HepG2 (cell line): ENCODE data around the gene TCF19. TPM values are rescaled to one million over a fixed set of nuclear protein-coding genes. Genes with fewer than 3 reads are reported as not detected.
A peak's percentile ranks its signal among the peaks of the same experiment; 100 is the strongest.

Source experiments
- ATAC-seq: fragments of 200-7000 bp; cut with Tn5 transposase; 3 replicates; pipeline ENCODE4 v1.9.1; 2020; ENCODE audit warnings: mild to moderate bottlenecking, moderate library complexity
- BruUV-seq: library from RNA; stranded (reverse); fragments of 400-500 nt; replicated peaks from 2 replicates; lab custom pipeline; 2021; lab: Mats Ljungman, UMichigan
- CTCF ChIA-PET: fragments of 300-600 bp; formaldehyde crosslinking; extraction: SDS; loops from one replicate; lab custom pipeline; 2021; ENCODE audit warnings: low total read pairs, inconsistent platforms, low intra/inter-chr PET ratio; lab: Yijun Ruan, JAX
- POLR2A ChIA-PET: fragments of 350-600 bp; sonication (Branson Sonifier 250); formaldehyde crosslinking; loops from one replicate; lab custom pipeline; 2020; ENCODE audit warnings: antibody characterized with exemption, inconsistent platforms; lab: Yijun Ruan, JAX
- DNase-seq: peaks from one replicate; pipeline ENCODE4 v3.0.0-alpha.2; 2015; ENCODE audit warnings: low spot score
- FAIRE-seq: peaks from 3 replicates; lab custom pipeline; 2011; peaks lifted over from hg19 to GRCh38; lab: Jason Lieb, UNC
- H2AFZ ChIP-seq: one replicate; pipeline ENCODE4 v1.6.1; 2011; ENCODE audit warnings: low read length, inconsistent platforms
- H3K27ac ChIP-seq: fragments of 300-600 bp; 3 replicates; pipeline ENCODE4 v1.8.0; 2011; ENCODE audit warnings: mixed run types, mild to moderate bottlenecking, mixed read lengths, low read length, inconsistent platforms; ENCODE audit not compliant: insufficient read depth; ENCODE audit errors: extremely low read length
- H3K27me3 ChIP-seq, 2 experiments: fragments of 200-600 bp in 1 of 2; 2 replicates in 1 of 2; 3 replicates in 1 of 2; pipeline versions ENCODE4 v1.6.0 to v1.8.0; 2011; ENCODE audit warnings: low read length in 2 of 2, mild to moderate bottlenecking in 2 of 2, moderate library complexity in 2 of 2, inconsistent platforms in 1 of 2; ENCODE audit not compliant: insufficient read depth in 2 of 2, control insufficient read depth in 1 of 2
- H3K36me3 ChIP-seq, 2 experiments: fragments of 200-600 bp in 1 of 2; replicated peaks in 1 of 2; 2 replicates in 1 of 2; 3 replicates in 1 of 2; pipeline versions ENCODE4 v1.5.1 to v1.8.0; 2011; ENCODE audit warnings: low read length in 2 of 2, inconsistent platforms in 1 of 2; ENCODE audit not compliant: insufficient read depth in 2 of 2, control insufficient read depth in 1 of 2
- H3K4me1 ChIP-seq: 2 replicates; pipeline ENCODE4 v1.5.1; 2012; ENCODE audit warnings: low read length, inconsistent platforms; ENCODE audit not compliant: insufficient read depth
- H3K4me2 ChIP-seq: 2 replicates; pipeline ENCODE4 v1.6.0; 2011; ENCODE audit warnings: low read depth, low read length, inconsistent platforms
- H3K4me3 ChIP-seq, 3 experiments: fragments of 200-600 bp in 1 of 3; sonication (generic), shearing (Covaris generic) in 1 of 3; replicated peaks in 1 of 3; 2 replicates each; pipeline ENCODE4 v1.5.1; 2011 to 2016; ENCODE audit warnings: low read length in 3 of 3, inconsistent platforms in 2 of 3, low read depth in 2 of 3, mild to moderate bottlenecking in 2 of 3, control low read depth in 1 of 3, mixed read lengths in 1 of 3; ENCODE audit not compliant: insufficient read depth in 1 of 3
- H3K79me2 ChIP-seq: one replicate; pipeline ENCODE4 v1.6.1; 2011; ENCODE audit warnings: low read length, inconsistent platforms; ENCODE audit not compliant: insufficient read depth
- H3K9ac ChIP-seq: 2 replicates; pipeline ENCODE4 v1.6.0; 2011; ENCODE audit warnings: mild to moderate bottlenecking, low read depth, low read length, inconsistent platforms; ENCODE audit not compliant: insufficient read depth
- H3K9me3 ChIP-seq: 2 replicates; pipeline ENCODE4 v1.5.1; 2012; ENCODE audit warnings: mild to moderate bottlenecking, low read length
- H4K20me1 ChIP-seq: 2 replicates; pipeline ENCODE4 v1.6.0; 2011; ENCODE audit warnings: inconsistent platforms, mild to moderate bottlenecking, low read length, moderate library complexity; ENCODE audit not compliant: insufficient read depth
- ARNT2 ChIP-seq: sonication (generic); formaldehyde crosslinking; IDR thresholded peaks from 2 replicates; pipeline ENCODE4 v1.8.0; 2022; ENCODE audit warnings: mild to moderate bottlenecking, low read depth, missing genetic modification reagents, moderate library complexity
- CC2D1A ChIP-seq: sonication (generic); formaldehyde crosslinking; IDR thresholded peaks from 2 replicates; pipeline ENCODE4 v1.8.1; 2023; ENCODE audit warnings: mild to moderate bottlenecking, missing genetic modification reagents
- CCDC6 ChIP-seq: sonication (generic); formaldehyde crosslinking; IDR thresholded peaks from 2 replicates; pipeline ENCODE4 v1.8.1; 2022; ENCODE audit warnings: mild to moderate bottlenecking, missing genetic modification reagents, moderate library complexity
- CHCHD3 ChIP-seq: sonication (generic); formaldehyde crosslinking; IDR thresholded peaks from 2 replicates; pipeline ENCODE4 v1.8.0; 2022; ENCODE audit warnings: mild to moderate bottlenecking, missing genetic modification reagents, moderate library complexity
- FOXO1 ChIP-seq: sonication (generic); formaldehyde crosslinking; IDR thresholded peaks from 2 replicates; pipeline ENCODE4 v1.4.0; 2020; ENCODE audit warnings: missing genetic modification reagents
- GATA4 ChIP-seq: sonication (generic); IDR thresholded peaks from 2 replicates; pipeline ENCODE4 v1.6.1; 2016; ENCODE audit warnings: antibody characterized with exemption, low read depth, borderline replicate concordance
- HOXA3 ChIP-seq: sonication (generic); formaldehyde crosslinking; IDR thresholded peaks from 2 replicates; pipeline ENCODE4 v1.5.0; 2020; ENCODE audit warnings: missing genetic modification reagents
- SUZ12 ChIP-seq: fragments of 150-350 bp; IDR thresholded peaks from 2 replicates; pipeline ENCODE4 v1.6.1; 2014; ENCODE audit warnings: low read depth, low read length
- ZBTB7B ChIP-seq: sonication (generic); formaldehyde crosslinking; IDR thresholded peaks from 2 replicates; pipeline ENCODE4 v1.4.0; 2020; ENCODE audit warnings: missing genetic modification reagents
- ZMAT3 ChIP-seq: sonication (generic); formaldehyde crosslinking; conservative IDR thresholded peaks from 2 replicates; pipeline ENCODE4 v1.7.0; 2021; ENCODE audit warnings: missing genetic modification reagents
- ZNF274 ChIP-seq: sonication (generic); formaldehyde crosslinking; IDR thresholded peaks from 2 replicates; pipeline ENCODE4 v1.5.1; 2020; ENCODE audit warnings: mild to moderate bottlenecking, missing genetic modification reagents
- ZNF512B ChIP-seq: sonication (generic); formaldehyde crosslinking; IDR thresholded peaks from 2 replicates; pipeline ENCODE4 v1.5.1; 2020; ENCODE audit warnings: missing genetic modification reagents, mild to moderate bottlenecking, borderline replicate concordance
- WGBS: methylation state at CpG from one replicate; pipeline ENCODE4 v1.1.6; 2017; ENCODE audit warnings: low lambda C conversion rate; 5-methylcytosine and 5-hydroxymethylcytosine counted together
- in situ Hi-C: cut with HindIII; loops from 2 replicates; pipeline ENCODE4 v1.10.0; 2017; ENCODE audit warnings: low pct_unique_long_range_greater_than_20kb; ENCODE audit not compliant: extremely low pct_ligation_motif_present
- intact Hi-C: fragments of 100-400 bp; cut with micrococcal nuclease; formaldehyde crosslinking; loops from one replicate; pipeline ENCODE4 v1.10.0; 2022; ENCODE audit not compliant: unreplicated experiment
- polyA plus RNA-seq, 8 experiments: library from polyadenylated mRNA; depleted of rRNA in 3 of 8; stranded (reverse) in 7 of 8; unstranded in 1 of 8; fragments of >200 nt; fragmentation: Illumina TruSeq in 4 of 8; extraction: Trizol in 4 of 8; gene quantifications; 2 replicates each; pipeline versions ENCODE4 v1.2.1 to v1.2.3, GENCODE V29; 2011 to 2016; ENCODE audit warnings: low read depth in 4 of 8, missing spikeins in 1 of 8, mixed read lengths in 1 of 8; ENCODE audit not compliant: insufficient read depth in 1 of 8
- total RNA-seq, 5 experiments: library from RNA; depleted of rRNA; stranded (reverse); fragments of >200 nt; fragmentation: Illumina TruSeq; extraction: Trizol; gene quantifications; 2 replicates each; pipeline ENCODE4 v1.2.3, GENCODE V29; 2016; ENCODE audit warnings: low read depth in 1 of 5

Gene TCF19
- total and polyA plus RNA-seq, 2 of the 13 experiments (the other 11 are each of a cell fraction or from before 2014, with no cell fraction given): 4.9 to 22.2 TPM

GRCh38 chr6:31156641-31157040 lies 1.7 kb upstream of the TCF19 start:
- no peak for FAIRE-seq
- CTCF ChIA-PET: no interaction called here
- Histone ChIP-seq H3K36me3 (peaks cover 1 to 18% of the 10 kb centered on the region in 2 experiments; a peak in 4 of 5 replicates), H3K4me2 (peak overlapping the region; percentile 99; the same call in 1 of the 2 replicates), H3K27ac (no peak overlapping the region), H2AFZ (no peak overlapping the region)
- no peak for DNase-seq
- TF ChIP-seq ZBTB7B (no peak), SUZ12 (no peak), FOXO1 (no peak), HOXA3 (CRISPR knock-in tag) (no peak)
- TF ChIP-seq, all 625 proteins: peak for 0
- no peaks in the 10 kb centered on the region for H3K79me2 ChIP-seq
- POLR2A ChIA-PET: no interaction called here
- in situ Hi-C loops: no loop called here
- H4K20me1 ChIP-seq: no peaks in the 10 kb centered on the region
- 96% methylated on average over 7 of the region's 7 CpGs for WGBS
- no peaks in the 10 kb centered on the region for H3K27me3 ChIP-seq
- H3K9ac ChIP-seq: no peak overlapping the region
- no peak for ATAC-seq
- no TSS peak for BruUV-seq
- H3K4me3 ChIP-seq: peak overlapping the region in 1 of 3 experiments; percentile 90; a peak in 1 of 6 replicates
- intact Hi-C loops: no loop called here
- no peaks in the 10 kb centered on the region for H3K9me3 ChIP-seq
- H3K4me1 ChIP-seq: peaks cover 30% of the 10 kb centered on the region

- DNase-seq (no peak), FAIRE-seq (no peak), ATAC-seq (peak; percentile 45)
- H3K4me1 ChIP-seq: peaks cover 30% of the 10 kb centered on the region
- H3K9me3 ChIP-seq: no peaks in the 10 kb centered on the region
- H3K4me2 ChIP-seq: peak within 1 kb of the TSS; percentile 99
- H3K79me2 ChIP-seq: no peaks in the 10 kb centered on the region
- peaks cover 4 to 18% of the 10 kb centered on the region in 2 experiments for H3K36me3 ChIP-seq
- no TSS peak for BruUV-seq
- peak within 1 kb of the TSS; percentile 35 for H2AFZ ChIP-seq
- H3K4me3 ChIP-seq: peak within 1 kb of the TSS; percentile 76 to 90 (median 87)
- intact Hi-C loops (loop anchor here (1.0 to 2.0 kb wide), 2 partner anchors 29 to 35 kb away; no protein-coding TSS in a partner anchor), in situ Hi-C loops (no loop called here)
- H3K27me3 ChIP-seq: no peaks in the 10 kb centered on the region
- peak within 1 kb of the TSS; percentile 80 for H3K9ac ChIP-seq
- 7% methylated on average over 14 of the region's 14 CpGs for WGBS
- peak within 1 kb of the TSS; percentile 66 for H3K27ac ChIP-seq
- no peaks in the 10 kb centered on the region for H4K20me1 ChIP-seq
- CTCF ChIA-PET: no interaction called here
- POLR2A ChIA-PET: interaction anchor here (0.8 to 1.1 kb wide), 3 partner anchors 10 to 36 kb away, joined by 3 read pairs; no protein-coding TSS in a partner anchor
- 0 out of 2 replicates have a peak, but pooled peaks have one; percentile 6 for TF ChIP-seq ZMAT3 (CRISPR knock-in tag)
- TF ChIP-seq ZNF274 (CRISPR knock-in tag): 0 out of 2 replicates have a peak, but pooled peaks have one; percentile 45
- 0 out of 2 replicates have a peak, but pooled peaks have one; percentile 13 for TF ChIP-seq GATA4
- no peak for TF ChIP-seq ZNF512B (CRISPR knock-in tag)
- no peak for TF ChIP-seq ARNT2 (CRISPR knock-in tag)
- 0 out of 2 replicates have a peak, but pooled peaks have one; percentile 5 for TF ChIP-seq CCDC6 (CRISPR knock-in tag)
- peak; percentile 31; the same call in 1 of the 2 replicates for TF ChIP-seq CC2D1A (CRISPR knock-in tag)
- TF ChIP-seq CHCHD3 (CRISPR knock-in tag): 0 out of 2 replicates have a peak, but pooled peaks have one; percentile 60
These were observed 763 bp upstream of the TCF19 start, which contains the start of gene CCHCR1 for GRCh38 chr6:31157513-31158139. Gene CCHCR1 (minus strand): TSS chr6:31157802. CDS start chr6:31157600, 202 bp downstream.
